Measurements from ENCODE around the gene NFATC2IP. TPM values are rescaled to one million over a fixed set of nuclear protein-coding genes. Genes with fewer than 3 reads are reported as not detected.
"Not testable (repeated sequence)": the region's sequence is repeated elsewhere in the genome, so short reads cannot be mapped to it uniquely, and the experiment has no call there.

The NFATC2IP gene
- total RNA-seq, 1 experiment from 2014 or later, result 22.2 TPM

DNA sequence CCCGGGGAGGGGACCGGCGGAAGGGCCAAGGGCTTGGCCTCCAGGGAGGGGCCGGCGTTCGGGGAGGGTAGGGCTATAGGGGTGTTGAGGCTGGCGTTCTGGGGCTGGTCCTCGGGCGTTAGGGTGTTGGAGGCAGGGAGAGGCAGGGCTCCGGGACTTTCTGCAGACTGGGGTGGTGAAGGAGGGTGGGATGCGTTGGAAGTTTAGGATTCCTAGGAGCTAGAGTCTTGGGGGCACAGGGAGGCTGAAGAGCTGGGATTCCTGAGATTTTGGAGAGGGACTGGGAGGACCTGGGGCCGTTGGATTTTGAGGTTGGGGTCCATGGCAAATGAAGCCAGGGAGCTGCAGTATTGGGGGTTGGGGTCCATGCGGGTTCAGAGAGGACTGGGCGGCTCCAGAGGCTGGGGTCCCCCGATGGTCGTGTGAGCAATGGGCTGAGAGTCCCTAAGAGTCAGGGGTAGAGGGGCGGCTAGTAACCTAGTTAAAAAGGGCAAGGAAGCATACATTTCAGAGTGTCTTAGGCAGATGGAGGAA, 740 bp downstream of the NFATC2IP start:
- DNase-seq (ENCODE audit: low read depth), result no peak
- in situ Hi-C loops (cut with HindIII; ENCODE audit: low pct_unique_long_range_greater_than_20kb, low sequenced_read_pairs), result loop anchor here (25.0 kb wide), 1 partner anchor 186 kb away; no protein-coding TSS in a partner anchor

DNA sequence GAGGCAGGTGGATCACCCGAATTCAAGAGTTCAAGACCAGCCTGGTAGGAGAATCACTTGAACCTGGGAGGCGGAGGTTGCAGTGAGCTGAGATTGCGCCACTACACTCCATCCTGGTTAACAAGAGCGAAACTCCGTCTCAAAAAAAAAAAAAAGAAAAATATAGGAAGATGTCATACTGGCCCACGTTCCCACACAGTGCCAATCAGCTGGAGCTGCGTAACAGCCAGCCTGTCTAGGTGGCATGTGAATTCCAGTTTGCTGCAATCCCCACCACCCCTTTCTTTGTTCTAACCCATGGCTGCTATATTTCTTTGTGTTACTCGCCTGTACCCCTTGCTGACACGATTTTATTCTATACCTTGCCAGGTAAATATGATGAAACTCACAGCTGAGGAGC, 7.5 kb downstream of the NFATC2IP start:
- in situ Hi-C loops (cut with HindIII; ENCODE audit: low pct_unique_long_range_greater_than_20kb, low sequenced_read_pairs), result loop anchor here (25.0 kb wide), 1 partner anchor 179 kb away; no protein-coding TSS in a partner anchor
- DNase-seq (ENCODE audit: low read depth), result no peak

DNA sequence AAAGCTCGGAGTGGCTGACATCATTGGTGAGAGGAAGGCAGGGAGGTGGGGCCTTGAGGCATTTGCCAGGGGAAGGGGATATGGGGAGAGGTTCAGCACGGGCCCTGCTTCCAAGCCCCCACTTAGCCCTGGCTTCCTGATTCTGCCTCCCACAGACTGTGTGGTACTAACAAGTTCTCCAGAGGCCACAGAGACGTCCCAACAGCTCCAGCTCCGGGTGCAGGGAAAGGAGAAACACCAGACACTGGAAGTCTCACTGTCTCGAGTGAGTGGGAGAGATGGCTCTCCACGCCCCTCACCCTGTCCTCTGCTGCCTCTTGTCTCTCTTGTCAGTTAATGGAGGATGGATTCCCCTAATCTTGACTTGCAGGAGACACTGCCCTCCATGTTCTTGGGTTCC, 8.1 kb downstream of the NFATC2IP start:
- no peak for DNase-seq (ENCODE audit: low read depth)
- in situ Hi-C loops (cut with HindIII; ENCODE audit: low pct_unique_long_range_greater_than_20kb, low sequenced_read_pairs), result loop anchor here (25.0 kb wide), 1 partner anchor 178 kb away; no protein-coding TSS in a partner anchor

DNA sequence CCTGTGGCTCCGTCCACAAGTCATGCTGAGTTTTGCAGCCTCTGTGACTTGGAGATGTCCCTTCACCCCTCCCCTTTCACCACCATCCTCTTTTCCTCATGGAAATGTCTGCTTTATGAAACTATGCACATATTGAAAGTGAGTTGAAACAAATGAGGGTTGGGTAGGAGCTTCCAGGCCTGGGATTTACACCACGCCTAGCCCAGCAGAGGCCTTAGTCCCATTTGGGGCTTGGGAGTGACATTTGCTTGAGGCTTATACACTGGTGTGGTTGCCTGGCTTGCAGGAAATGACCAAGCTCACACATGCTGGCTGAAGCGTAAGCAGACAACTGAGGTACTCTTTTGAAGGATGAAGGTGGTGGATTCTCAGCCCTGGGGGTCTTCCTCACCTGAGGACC, 13.3 kb downstream of the NFATC2IP start:
- in situ Hi-C loops (cut with HindIII; ENCODE audit: low pct_unique_long_range_greater_than_20kb, low sequenced_read_pairs), result loop anchor here (25.0 kb wide), 1 partner anchor 173 kb away; no protein-coding TSS in a partner anchor
- DNase-seq (ENCODE audit: low read depth), result no peak

DNA sequence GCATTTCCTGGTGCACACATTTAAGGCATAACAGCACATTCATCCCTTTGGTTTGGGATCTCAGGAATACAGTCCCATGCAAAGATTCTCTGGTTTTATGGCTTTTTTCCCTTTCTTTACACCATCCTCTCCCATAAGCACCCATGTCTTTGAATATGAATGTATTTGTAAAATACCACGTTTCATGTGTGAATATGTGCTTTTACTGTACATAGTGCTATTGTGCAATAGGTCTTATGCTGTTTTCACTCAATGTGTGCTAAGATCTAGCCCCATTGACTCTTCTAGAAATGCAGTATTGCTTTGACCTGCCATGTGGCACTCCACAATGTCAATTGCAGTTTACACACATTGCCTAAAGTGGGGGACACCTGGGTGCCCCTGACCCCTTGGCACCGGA, 13.8 kb downstream of the NFATC2IP start:
- in situ Hi-C loops (cut with HindIII; ENCODE audit: low pct_unique_long_range_greater_than_20kb, low sequenced_read_pairs), result loop anchor here (25.0 kb wide), 1 partner anchor 173 kb away; no protein-coding TSS in a partner anchor
- DNase-seq (ENCODE audit: low read depth), result no peak

DNA sequence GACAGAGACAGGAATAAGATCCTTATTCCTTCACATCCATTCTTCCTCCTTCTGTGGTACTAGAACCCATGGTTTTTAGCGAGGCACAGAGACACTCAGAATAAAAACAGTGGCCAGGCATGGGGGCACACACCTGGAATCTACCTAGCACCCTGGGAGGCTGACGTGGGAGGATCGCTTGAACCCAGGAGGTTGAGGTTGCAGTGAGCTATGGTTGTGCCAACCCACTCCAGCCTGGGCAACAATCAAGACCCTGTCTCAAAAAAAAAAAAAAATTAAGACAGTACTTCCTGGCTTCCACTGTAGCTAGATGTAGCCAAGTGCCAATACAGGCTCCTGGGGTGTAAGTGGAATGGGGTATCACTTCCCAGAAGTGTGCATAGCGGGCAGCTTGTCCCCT, 16.4 kb downstream of the NFATC2IP start:
- in situ Hi-C loops (cut with HindIII; ENCODE audit: low pct_unique_long_range_greater_than_20kb, low sequenced_read_pairs), result loop anchor here (25.0 kb wide), 1 partner anchor 170 kb away; no protein-coding TSS in a partner anchor
- DNase-seq (ENCODE audit: low read depth), result no peak

DNA sequence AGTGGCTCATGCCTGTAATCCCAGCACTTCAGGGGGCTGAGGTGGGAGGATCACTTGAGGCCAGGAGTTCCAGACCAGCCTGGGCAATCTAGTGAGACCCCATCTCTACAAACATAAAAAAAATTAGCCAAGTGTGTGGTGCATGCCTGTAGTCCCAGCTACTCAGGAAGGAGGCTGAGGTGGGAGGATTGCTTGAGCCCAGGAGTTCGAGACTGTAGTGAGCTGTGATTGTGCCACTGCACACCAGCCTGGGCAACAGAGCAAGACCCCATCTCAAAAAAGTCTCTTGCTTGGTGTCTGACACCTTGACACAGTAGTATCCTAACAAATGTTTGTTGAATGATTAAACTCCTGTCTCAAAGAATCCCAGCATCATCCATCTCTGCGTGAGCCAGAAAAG, 19.0 kb downstream of the NFATC2IP start:
- in situ Hi-C loops (cut with HindIII; ENCODE audit: low pct_unique_long_range_greater_than_20kb, low sequenced_read_pairs), result loop anchor here (25.0 kb wide), 1 partner anchor 168 kb away; no protein-coding TSS in a partner anchor

DNA sequence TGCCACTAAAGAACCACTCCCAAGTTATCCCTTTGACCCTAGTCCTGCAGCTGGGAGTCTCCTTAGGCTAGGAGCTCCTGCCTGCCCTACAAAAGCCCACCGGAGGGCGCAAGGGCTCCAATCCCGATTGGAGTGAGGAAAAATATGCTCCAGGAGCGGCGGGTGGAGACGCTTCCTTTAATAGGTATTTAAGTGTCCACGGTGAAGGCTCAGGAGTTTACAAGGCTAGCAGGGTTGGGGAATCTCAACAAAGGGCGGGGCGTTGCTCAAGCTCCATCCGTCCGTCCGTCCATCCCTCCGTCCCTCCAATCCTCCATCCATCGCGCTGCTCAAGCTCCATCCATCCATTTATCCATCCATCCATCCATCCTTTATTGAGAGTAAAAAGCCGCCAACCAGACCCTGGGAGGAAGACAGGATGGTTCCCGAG, 23.3 kb downstream of the NFATC2IP start:
- DNase-seq (ENCODE audit: low read depth), result peak; percentile 72
- in situ Hi-C loops (cut with HindIII; ENCODE audit: low pct_unique_long_range_greater_than_20kb, low sequenced_read_pairs), result loop anchor here (25.0 kb wide), 1 partner anchor 163 kb away; no protein-coding TSS in a partner anchor

More for the DNA sequence above, 19.0 kb downstream of the NFATC2IP start:
- DNase-seq (ENCODE audit: low read depth), result not testable (repeated sequence)

DNA sequence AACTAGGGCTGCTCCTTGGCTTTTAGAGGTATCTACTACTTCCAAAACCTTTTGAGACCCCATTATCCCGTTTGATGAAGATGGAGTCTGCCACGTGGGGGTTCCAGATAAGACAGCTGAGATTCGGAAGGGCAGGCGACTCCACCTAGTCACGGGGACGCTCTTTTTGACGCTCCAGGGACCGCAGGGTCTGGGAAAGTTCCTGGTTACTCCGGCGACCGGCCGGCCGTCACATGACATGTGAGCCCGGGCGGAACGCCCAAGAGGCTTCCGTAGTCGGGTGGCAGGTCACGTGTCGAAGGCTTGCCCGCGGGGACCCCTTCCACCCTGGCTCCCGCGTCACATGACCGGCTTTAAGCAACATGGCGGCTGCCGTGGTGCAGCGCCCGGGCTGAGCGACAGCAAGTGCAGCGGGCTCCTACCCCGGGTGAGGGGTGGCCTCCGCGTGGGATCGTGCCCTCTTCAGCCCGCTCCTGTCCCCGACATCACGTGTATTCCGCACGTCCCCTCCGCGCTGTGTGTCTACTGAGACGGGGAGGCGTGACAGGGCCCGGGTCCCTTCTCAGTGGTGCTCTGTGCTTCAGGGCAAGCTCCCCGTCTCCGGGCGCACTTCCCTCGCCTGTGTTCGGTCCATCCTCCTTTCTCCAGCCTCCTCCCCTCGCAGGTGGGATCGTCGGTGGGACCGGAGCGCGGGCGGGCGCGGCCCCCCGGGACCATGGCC, 23.9 kb downstream of the NFATC2IP start, which contains the start of gene SPNS1:
SPNS1 (plus strand) TSS at position 342 of the 721 bp plus-strand sequence; CDS start at position 716, 374 bp downstream.
- in situ Hi-C loops (cut with HindIII; ENCODE audit: low pct_unique_long_range_greater_than_20kb, low sequenced_read_pairs), result loop anchor here (25.0 kb wide), 1 partner anchor 163 kb away; no protein-coding TSS in a partner anchor
- DNase-seq (ENCODE audit: low read depth), result peak; percentile 91

DNA sequence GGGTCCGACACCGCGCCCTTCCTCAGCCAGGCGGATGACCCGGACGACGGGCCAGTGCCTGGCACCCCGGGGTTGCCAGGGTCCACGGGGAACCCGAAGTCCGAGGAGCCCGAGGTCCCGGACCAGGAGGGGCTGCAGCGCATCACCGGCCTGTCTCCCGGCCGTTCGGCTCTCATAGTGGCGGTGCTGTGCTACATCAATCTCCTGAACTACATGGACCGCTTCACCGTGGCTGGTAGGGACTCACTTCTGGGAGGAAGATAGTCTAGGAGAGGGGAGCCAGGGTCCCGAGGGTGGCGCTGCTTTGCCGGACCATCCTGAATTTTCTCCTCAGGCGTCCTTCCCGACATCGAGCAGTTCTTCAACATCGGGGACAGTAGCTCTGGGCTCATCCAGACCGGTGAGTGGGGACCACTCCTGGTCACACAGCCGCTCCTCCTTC, 24.4 kb downstream of the NFATC2IP start:
- in situ Hi-C loops (cut with HindIII; ENCODE audit: low pct_unique_long_range_greater_than_20kb, low sequenced_read_pairs), result no loop called here
- peak; percentile 21 for DNase-seq (ENCODE audit: low read depth)

DNA sequence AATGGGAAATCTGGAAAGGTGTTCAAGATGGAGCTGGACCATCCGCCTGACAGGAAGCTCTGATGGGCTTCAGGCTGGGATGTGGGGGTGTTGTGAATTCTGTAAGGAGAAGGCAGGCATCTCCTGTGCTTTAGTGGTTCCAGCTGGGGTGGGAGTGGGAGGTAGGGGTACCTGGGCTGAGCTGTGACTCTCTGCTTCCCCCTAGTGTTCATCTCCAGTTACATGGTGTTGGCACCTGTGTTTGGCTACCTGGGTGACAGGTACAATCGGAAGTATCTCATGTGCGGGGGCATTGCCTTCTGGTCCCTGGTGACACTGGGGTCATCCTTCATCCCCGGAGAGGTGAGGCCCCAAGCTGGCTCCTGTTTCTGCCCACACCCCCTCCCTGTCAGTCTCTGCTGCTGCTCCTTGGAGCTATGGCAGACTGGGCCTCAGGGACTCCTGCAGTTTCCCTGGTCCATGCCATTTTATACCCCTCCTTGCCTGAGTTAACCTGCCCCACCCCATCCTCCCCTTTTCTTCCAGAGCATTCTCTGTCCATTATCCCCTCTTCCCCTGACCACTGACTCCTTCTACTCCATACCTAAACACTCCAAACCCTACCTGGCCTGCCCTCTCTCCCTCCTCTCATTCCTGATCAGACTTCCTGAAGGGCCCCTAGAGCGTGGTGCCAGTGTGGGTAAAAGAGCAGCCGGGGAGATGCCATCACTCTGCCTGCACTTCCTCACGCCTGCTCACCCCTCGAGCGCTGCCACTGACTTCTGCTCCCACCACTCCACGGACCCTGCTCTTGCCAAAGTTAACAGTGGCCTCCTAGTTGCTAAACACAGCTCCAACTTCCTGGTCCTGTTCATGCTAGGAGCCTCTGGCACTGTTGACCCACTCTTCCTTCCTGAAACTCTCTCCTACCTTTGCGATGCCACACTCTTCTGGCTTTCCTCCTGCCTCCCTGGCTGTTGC, 27.2 kb downstream of the NFATC2IP start:
- in situ Hi-C loops (cut with HindIII; ENCODE audit: low pct_unique_long_range_greater_than_20kb, low sequenced_read_pairs), result no loop called here
- DNase-seq (ENCODE audit: low read depth), result no peak

DNA sequence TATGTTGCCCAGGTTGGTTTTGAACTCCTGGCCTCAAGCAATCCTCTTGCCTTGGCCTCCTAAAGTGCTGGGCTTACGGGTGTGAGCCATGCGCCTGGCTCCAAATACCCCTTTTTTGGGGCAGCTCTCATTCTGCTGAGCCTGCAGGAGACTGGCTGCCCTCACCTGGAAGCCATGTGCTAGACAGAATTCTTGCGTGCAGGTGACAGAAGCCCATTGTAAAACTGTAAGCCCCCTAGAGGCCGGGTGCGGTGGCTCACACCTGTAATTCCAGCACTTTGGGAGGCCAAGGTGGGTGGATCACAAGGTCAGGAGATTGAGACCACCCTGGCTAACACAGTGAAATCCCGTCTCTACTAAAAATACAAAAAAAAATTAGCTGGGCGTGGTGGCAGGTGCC, 29.6 kb downstream of the NFATC2IP start:
- DNase-seq (ENCODE audit: low read depth); in situ Hi-C loops (cut with HindIII; ENCODE audit: low pct_unique_long_range_greater_than_20kb, low sequenced_read_pairs): not testable (repeated sequence)

DNA sequence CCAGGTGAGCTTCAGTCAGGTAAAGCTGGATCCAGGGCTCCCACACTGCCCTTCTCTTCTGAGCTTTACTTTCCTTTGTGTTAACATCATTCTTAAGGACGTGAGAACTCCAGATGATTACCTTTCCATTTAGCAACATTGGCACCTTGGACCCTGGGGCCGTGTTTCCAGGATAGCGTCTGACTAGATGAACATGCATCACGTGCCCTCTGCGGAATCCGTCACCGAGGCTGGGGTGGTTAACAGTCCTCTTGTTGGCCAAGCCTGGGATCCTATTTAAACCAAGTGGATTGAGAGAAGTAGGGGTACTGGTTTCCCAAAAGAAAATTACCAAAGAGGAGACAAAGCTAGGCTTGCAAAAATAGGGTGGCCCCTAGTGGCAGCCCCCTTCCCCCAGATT, 30.2 kb downstream of the NFATC2IP start:
- DNase-seq (ENCODE audit: low read depth), result no peak
- in situ Hi-C loops (cut with HindIII; ENCODE audit: low pct_unique_long_range_greater_than_20kb, low sequenced_read_pairs), result no loop called here

DNA sequence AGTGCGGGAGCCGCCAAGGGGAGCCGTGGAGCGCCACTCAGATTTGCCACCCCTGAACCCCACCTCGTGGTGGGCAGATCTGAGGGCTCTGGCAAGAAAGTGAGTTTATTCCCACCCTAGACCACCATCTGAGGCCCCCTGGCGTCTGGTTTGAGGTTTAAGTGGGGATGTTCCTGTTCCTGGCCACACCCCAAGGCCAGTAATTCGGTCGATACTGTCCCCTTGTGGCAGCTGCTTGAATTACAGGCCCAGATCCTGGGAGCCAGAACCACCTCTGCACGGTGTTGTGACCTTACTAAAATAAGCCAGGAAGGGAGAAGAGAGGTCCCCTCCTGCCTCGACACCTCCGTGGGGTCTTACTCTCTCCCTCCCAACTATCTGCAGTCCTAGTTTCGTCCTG, 30.8 kb downstream of the NFATC2IP start:
- no peak for DNase-seq (ENCODE audit: low read depth)
- in situ Hi-C loops (cut with HindIII; ENCODE audit: low pct_unique_long_range_greater_than_20kb, low sequenced_read_pairs), result no loop called here

DNA sequence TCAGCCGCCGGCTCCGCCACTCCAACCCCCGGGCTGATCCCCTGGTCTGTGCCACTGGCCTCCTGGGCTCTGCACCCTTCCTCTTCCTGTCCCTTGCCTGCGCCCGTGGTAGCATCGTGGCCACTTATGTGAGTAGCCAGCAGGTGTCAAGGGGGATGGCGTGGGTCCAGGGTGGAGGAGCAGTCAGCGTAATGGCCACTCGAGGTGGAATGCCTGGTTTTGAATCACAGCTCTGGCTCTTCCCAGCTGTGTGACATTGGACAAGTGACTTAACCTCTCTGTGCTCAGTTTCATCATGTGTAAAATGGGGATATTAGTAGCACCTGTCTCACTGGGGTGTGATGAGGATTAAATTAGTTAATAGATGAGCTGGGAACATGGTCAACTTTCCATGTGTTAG, 31.7 kb downstream of the NFATC2IP start:
- in situ Hi-C loops (cut with HindIII; ENCODE audit: low pct_unique_long_range_greater_than_20kb, low sequenced_read_pairs), result no loop called here
- DNase-seq (ENCODE audit: low read depth), result no peak

DNA sequence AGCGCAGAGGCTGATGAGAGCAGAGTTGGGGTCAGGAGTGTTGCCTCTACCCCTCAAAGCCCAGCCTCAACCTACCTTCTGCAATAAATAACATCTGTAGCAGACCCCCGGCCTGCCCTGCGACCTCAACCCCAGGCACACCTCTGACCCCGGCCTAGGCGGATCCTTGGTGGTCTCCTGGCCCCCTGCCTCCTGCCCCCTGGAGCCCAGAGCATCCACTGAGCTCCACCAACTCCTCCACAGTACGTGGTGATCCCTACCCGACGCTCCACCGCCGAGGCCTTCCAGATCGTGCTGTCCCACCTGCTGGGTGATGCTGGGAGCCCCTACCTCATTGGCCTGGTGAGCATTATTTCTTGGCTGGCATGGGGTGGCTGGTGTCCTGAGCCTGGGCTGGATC, 32.2 kb downstream of the NFATC2IP start:
- in situ Hi-C loops (cut with HindIII; ENCODE audit: low pct_unique_long_range_greater_than_20kb, low sequenced_read_pairs), result no loop called here

DNA sequence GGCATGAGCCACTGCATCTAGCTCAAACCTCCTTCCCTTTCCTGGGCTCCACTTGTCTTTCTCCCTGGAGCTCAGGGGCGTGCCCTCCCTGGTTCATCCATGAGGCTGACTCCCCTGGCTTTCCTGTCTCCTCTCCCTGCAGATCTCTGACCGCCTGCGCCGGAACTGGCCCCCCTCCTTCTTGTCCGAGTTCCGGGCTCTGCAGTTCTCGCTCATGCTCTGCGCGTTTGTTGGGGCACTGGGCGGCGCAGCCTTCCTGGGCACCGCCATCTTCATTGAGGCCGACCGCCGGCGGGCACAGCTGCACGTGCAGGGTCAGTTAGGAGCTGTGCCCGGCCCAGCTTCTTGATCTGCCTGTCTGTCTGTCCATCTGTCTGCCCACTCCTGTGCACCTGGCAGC, 32.9 kb downstream of the NFATC2IP start:
- no peak for DNase-seq (ENCODE audit: low read depth)
- in situ Hi-C loops (cut with HindIII; ENCODE audit: low pct_unique_long_range_greater_than_20kb, low sequenced_read_pairs), result no loop called here

More for the DNA sequence above, 32.2 kb downstream of the NFATC2IP start:
- DNase-seq (ENCODE audit: low read depth), result no peak

DNA sequence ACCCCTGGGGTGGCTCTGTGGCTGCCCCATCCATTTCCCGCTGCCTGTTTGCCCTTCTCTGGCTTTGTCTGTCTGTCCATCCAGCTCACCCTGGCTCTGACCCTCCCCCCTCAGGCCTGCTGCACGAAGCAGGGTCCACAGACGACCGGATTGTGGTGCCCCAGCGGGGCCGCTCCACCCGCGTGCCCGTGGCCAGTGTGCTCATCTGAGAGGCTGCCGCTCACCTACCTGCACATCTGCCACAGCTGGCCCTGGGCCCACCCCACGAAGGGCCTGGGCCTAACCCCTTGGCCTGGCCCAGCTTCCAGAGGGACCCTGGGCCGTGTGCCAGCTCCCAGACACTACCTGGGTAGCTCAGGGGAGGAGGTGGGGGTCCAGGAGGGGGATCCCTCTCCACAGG, 33.4 kb downstream of the NFATC2IP start:
- no peak for DNase-seq (ENCODE audit: low read depth)
- in situ Hi-C loops (cut with HindIII; ENCODE audit: low pct_unique_long_range_greater_than_20kb, low sequenced_read_pairs), result no loop called here
